K562 (cell line): ENCODE results near the gene CACNA2D3. TPM values are rescaled to one million over a fixed set of nuclear protein-coding genes. Genes with fewer than 3 reads are reported as not detected.

Experiments used
- ATAC-seq: fragments of 200-7000 bp; cut with Tn5 transposase; 3 replicates; pipeline ENCODE4 v1.9.1; 2020; ENCODE audit warnings: moderate library complexity
- BruUV-seq: library from RNA; stranded (reverse); fragments of 400-500 nt; replicated peaks from 2 replicates; lab custom pipeline; 2021; lab: Mats Ljungman, UMichigan
- CTCF ChIA-PET: fragments of 300-600 bp; formaldehyde crosslinking; extraction: SDS; loops from one replicate; lab custom pipeline; 2021; ENCODE audit warnings: low intra/inter-chr PET ratio; lab: Yijun Ruan, JAX
- POLR2A ChIA-PET: fragments of 300-600, 350-650 bp; sonication (Branson Sonifier 250); formaldehyde crosslinking; extraction: SDS; loops from one replicate; lab custom pipeline; 2021; ENCODE audit warnings: antibody characterized with exemption, inconsistent platforms; lab: Yijun Ruan, JAX
- DNase-seq, 4 experiments: peaks; one replicate each; pipeline versions ENCODE4 v3.0.0 to v3.0.0-alpha.2; 2011 to 2018; ENCODE audit warnings: low spot score in 3 of 4, mixed read lengths in 3 of 4; ENCODE audit errors: extremely low read depth in 1 of 4
- FAIRE-seq: peaks from 2 replicates; lab custom pipeline; 2011; peaks lifted over from hg19 to GRCh38; lab: Jason Lieb, UNC
- H2AFZ ChIP-seq: 2 replicates; pipeline ENCODE4 v1.6.0; 2011; ENCODE audit warnings: low read depth, low read length, control low read depth, inconsistent platforms
- H3K27ac ChIP-seq: fragments of 200-600 bp; 3 replicates; pipeline ENCODE4 v1.8.0; 2011; ENCODE audit warnings: low read depth, mild to moderate bottlenecking, control low read depth, inconsistent platforms, low read length, moderate library complexity, mixed read lengths; ENCODE audit errors: extremely low read depth
- H3K27me3 ChIP-seq, 2 experiments: fragments of 300-600 bp in 1 of 2; 2 replicates in 1 of 2; 3 replicates in 1 of 2; pipeline versions ENCODE4 v1.6.0 to v1.8.0; 2011; ENCODE audit warnings: inconsistent platforms in 2 of 2, low read length in 2 of 2, mild to moderate bottlenecking in 1 of 2, mixed read lengths in 1 of 2, moderate library complexity in 1 of 2; ENCODE audit not compliant: control insufficient read depth in 2 of 2, insufficient read depth in 2 of 2
- H3K36me3 ChIP-seq: fragments of 300-600 bp; 3 replicates; pipeline ENCODE4 v1.8.0; 2011; ENCODE audit warnings: mild to moderate bottlenecking, low read length, inconsistent platforms; ENCODE audit not compliant: control insufficient read depth, insufficient read depth
- H3K4me1 ChIP-seq, 2 experiments: fragments of 200-600 bp in 1 of 2; replicated peaks in 1 of 2; 2 replicates in 1 of 2; 3 replicates in 1 of 2; pipeline versions ENCODE4 v1.5.1 to v1.8.0; 2011; ENCODE audit warnings: inconsistent platforms in 2 of 2, low read length in 2 of 2, mild to moderate bottlenecking in 1 of 2, mixed read lengths in 1 of 2, moderate library complexity in 1 of 2; ENCODE audit not compliant: control insufficient read depth in 2 of 2, insufficient read depth in 2 of 2
- H3K4me2 ChIP-seq: 2 replicates; pipeline ENCODE4 v1.6.1; 2011; ENCODE audit warnings: low read length, control low read depth, inconsistent platforms, mixed read lengths; ENCODE audit not compliant: insufficient read depth
- H3K4me3 ChIP-seq: fragments of 200-600 bp; sonication (generic), shearing (Covaris generic); 2 replicates; pipeline ENCODE4 v1.5.1; 2016; ENCODE audit warnings: control low read depth, inconsistent platforms
- H3K79me2 ChIP-seq: fragments of 200-600 bp; 3 replicates; pipeline ENCODE4 v1.8.0; 2011; ENCODE audit warnings: low read length, inconsistent platforms; ENCODE audit not compliant: control insufficient read depth, insufficient read depth
- H3K9ac ChIP-seq, 2 experiments: 2 replicates each; pipeline versions ENCODE4 v1.6.0 to v1.6.1; 2011; ENCODE audit warnings: low read depth in 2 of 2, low read length in 2 of 2, control low read depth in 1 of 2, inconsistent platforms in 1 of 2, mild to moderate bottlenecking in 1 of 2, mixed read lengths in 1 of 2; ENCODE audit not compliant: insufficient read depth in 1 of 2
- H3K9me1 ChIP-seq: one replicate; pipeline ENCODE4 v1.6.0; 2011; ENCODE audit warnings: inconsistent platforms, mild to moderate bottlenecking, low read length, moderate library complexity; ENCODE audit not compliant: control insufficient read depth, insufficient read depth
- H3K9me3 ChIP-seq: replicated peaks from 2 replicates; pipeline ENCODE4 v1.5.1; 2011; ENCODE audit warnings: low read depth, low read length, inconsistent platforms; ENCODE audit not compliant: control insufficient read depth, insufficient read depth
- H4K20me1 ChIP-seq: replicated peaks from 2 replicates; pipeline ENCODE4 v1.6.1; 2011; ENCODE audit warnings: low read length, inconsistent platforms, mixed read lengths; ENCODE audit not compliant: control insufficient read depth, insufficient read depth
- BRF2 ChIP-seq: IDR thresholded peaks from 3 replicates; pipeline ENCODE4 v1.6.1; 2011; ENCODE audit warnings: borderline replicate concordance, mild to moderate bottlenecking; ENCODE audit not compliant: insufficient read length, insufficient read depth
- CTCF ChIP-seq, 3 experiments: IDR thresholded peaks in 2 of 3; conservative IDR thresholded peaks in 1 of 3; 2 replicates each; pipeline ENCODE4 v1.5.1; 2011 to 2012; ENCODE audit warnings: low read length in 3 of 3, mild to moderate bottlenecking in 3 of 3, control low read depth in 2 of 3, improper control_type of control experiment in 1 of 3, inconsistent platforms in 1 of 3, low read depth in 1 of 3, mixed read lengths in 1 of 3, moderate library complexity in 1 of 3; ENCODE audit not compliant: insufficient read depth in 2 of 3
- FOXJ3 ChIP-seq: sonication (generic); formaldehyde crosslinking; IDR thresholded peaks from 2 replicates; pipeline ENCODE4 v1.4.0; 2020; ENCODE audit warnings: mild to moderate bottlenecking, missing genetic modification reagents
- SLC30A9 ChIP-seq: fragments of 250-450 bp; sonication (Bioruptor Pico); IDR thresholded peaks from 2 replicates; pipeline ENCODE4 v1.8.0; 2022; ENCODE audit warnings: mild to moderate bottlenecking, moderate library complexity
- ZNF830 ChIP-seq: fragments of 250-450 bp; sonication (Bioruptor Pico); IDR thresholded peaks from 2 replicates; pipeline ENCODE4 v1.5.0; 2021; ENCODE audit warnings: mild to moderate bottlenecking
- WGBS: fragments of 100-300 bp; shearing (Covaris generic); methylation state at CpG from one replicate; pipeline ENCODE4 v1.1.6; 2016; ENCODE audit warnings: low coverage, mixed read lengths; ENCODE audit not compliant: insufficient coverage; ENCODE audit errors: missing lambda C conversion rate; 5-methylcytosine and 5-hydroxymethylcytosine counted together
- in situ Hi-C: fragments of 300-500 bp; cut with MboI; formaldehyde crosslinking; loops from 4 replicates; pipeline ENCODE4 v1.15.0; 2018; ENCODE audit warnings: inconsistent platforms, mixed read lengths
- intact Hi-C: fragments of 100-400 bp; cut with micrococcal nuclease; formaldehyde crosslinking; loops from 2 replicates; pipeline ENCODE4 v1.14.2; 2022
- polyA plus RNA-seq, 8 experiments: library from polyadenylated mRNA; depleted of rRNA in 4 of 8; stranded (reverse) in 5 of 8; unstranded in 3 of 8; fragments of >200 nt; fragmentation: Nextera tagmentation in 2 of 8; fragmentation: Illumina TruSeq in 1 of 8; extraction: Ambion mirVana in 2 of 8; extraction: Trizol in 1 of 8; gene quantifications; 2 replicates each; pipeline versions ENCODE4 v1.2.1 to v1.2.3, GENCODE V29; 2011 to 2014; ENCODE audit warnings: inconsistent platforms in 1 of 8, missing spikeins in 1 of 8
- total RNA-seq, 7 experiments: library from RNA; depleted of rRNA in 6 of 7; stranded (reverse); fragments of >200 nt in 6 of 7; fragmentation: Illumina TruSeq in 2 of 7; extraction: Trizol in 2 of 7; gene quantifications; 2 replicates each; pipeline versions ENCODE4 v1.2.1 to v1.2.3, GENCODE V29; 2011 to 2021; ENCODE audit warnings: low replicate concordance in 1 of 7
- TF ChIP-seq, protein P1 (sequence below): fragments of 250-450 bp; sonication (Bioruptor Pico); IDR thresholded peaks from 2 replicates; pipeline ENCODE4 v1.4.0; 2020; ENCODE audit warnings: mild to moderate bottlenecking

The CACNA2D3 gene
- total and polyA plus RNA-seq, 9 of the 15 experiments (the other 6 are each of a cell fraction or from before 2014, with no cell fraction given) = 0.01 TPM; not detected in 8

- no peaks in the 10 kb centered on the region for H4K20me1 ChIP-seq
- intact Hi-C loops = no loop called here
- ATAC-seq (no peak), FAIRE-seq (no peak), DNase-seq (no peak)
- no TSS peak for BruUV-seq
- POLR2A ChIA-PET = no interaction called here
- H3K4me2 ChIP-seq = no peak overlapping the region
- H3K9me1 ChIP-seq = no peaks in the 10 kb centered on the region
- H3K9me3 ChIP-seq = no peaks in the 10 kb centered on the region
- CTCF ChIA-PET = no interaction called here
- H3K4me1 ChIP-seq = no peaks in the 10 kb centered on the region
- H3K36me3 ChIP-seq = no peaks in the 10 kb centered on the region
- WGBS = 0% methylated on average over 2 of the region's 2 CpGs
- in situ Hi-C loops = no loop called here
- H3K4me3 ChIP-seq = no peak overlapping the region
- TF ChIP-seq SLC30A9 (CRISPR knock-in tag) (no peak), BRF2 (no peak), ZNF830 (no peak), FOXJ3 (no peak), CTCF (IDR thresholded peaks at IDR 0.05 in 2 of 3, conservative IDR thresholded peaks at IDR 0.05 in 1 of 3; ENCODE audit: insufficient read depth in 2 of 3, low read depth in 1 of 3, low read length in 3 of 3) (peak in 1 of 3 experiments; percentile 21; a peak in 2 of 6 replicates)
- TF ChIP-seq, protein P1, sequence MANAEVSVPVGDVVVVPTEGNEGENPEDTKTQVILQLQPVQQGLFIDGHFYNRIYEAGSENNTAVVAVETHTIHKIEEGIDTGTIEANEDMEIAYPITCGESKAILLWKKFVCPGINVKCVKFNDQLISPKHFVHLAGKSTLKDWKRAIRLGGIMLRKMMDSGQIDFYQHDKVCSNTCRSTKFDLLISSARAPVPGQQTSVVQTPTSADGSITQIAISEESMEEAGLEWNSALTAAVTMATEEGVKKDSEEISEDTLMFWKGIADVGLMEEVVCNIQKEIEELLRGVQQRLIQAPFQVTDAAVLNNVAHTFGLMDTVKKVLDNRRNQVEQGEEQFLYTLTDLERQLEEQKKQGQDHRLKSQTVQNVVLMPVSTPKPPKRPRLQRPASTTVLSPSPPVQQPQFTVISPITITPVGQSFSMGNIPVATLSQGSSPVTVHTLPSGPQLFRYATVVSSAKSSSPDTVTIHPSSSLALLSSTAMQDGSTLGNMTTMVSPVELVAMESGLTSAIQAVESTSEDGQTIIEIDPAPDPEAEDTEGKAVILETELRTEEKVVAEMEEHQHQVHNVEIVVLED (CRISPR knock-in tag) = no peak
- H3K9ac ChIP-seq = no peak overlapping the region
- H2AFZ ChIP-seq = no peak overlapping the region
- H3K27me3 ChIP-seq = no peaks in the 10 kb centered on the region
- no peak overlapping the region for H3K27ac ChIP-seq
- H3K79me2 ChIP-seq = no peaks in the 10 kb centered on the region
Measured at GRCh38 chr3:54837964-54838363, 715.6 kb downstream of the CACNA2D3 start.
